ENCODE results near the gene BAD. TPM values are rescaled to one million over a fixed set of nuclear protein-coding genes. Genes with fewer than 3 reads are reported as not detected.

BAD gene
- total and polyA plus RNA-seq, 2 of the 13 experiments (the other 11 are each of a cell fraction or from before 2014, with no cell fraction given) = 17.9 to 28.5 TPM

DNA sequence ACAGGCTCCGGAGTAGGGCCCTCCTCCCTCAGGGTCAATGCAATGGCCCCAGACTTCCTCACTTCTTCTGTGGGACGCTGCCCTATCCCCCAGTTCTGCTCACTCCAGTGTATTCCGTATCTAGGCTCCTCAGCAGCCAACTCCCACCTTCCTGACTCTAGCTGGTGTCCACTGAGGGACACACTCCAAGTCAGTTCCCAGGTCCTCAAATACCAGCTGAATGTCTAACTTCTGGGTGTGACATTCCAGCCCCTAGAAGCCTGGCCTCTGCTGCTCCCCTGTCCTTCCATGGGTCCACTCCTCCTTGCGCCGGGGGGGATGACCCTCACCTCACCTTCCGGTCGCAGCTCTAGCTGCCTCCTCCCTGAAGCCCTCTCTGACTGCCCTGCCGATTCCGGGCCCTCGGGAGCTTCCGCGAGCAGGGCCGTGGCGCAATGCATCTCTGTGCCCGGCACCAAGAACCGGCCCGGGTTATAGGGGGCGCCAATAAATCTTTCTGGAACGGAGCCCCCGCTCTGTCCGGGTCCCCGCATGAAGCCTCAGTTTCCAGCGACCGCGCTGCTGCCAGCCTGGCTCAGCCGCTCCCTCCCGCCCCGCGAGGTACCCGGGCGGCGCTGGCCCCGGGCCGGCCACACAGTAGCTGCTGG is 15.4 kb downstream of the BAD start (continued):
- TF ChIP-seq KLF12 (CRISPR knock-in tag; IDR thresholded peaks at IDR 0.05; ENCODE audit: borderline replicate concordance) = no peak
- TF ChIP-seq ZSCAN30 (CRISPR knock-in tag; IDR thresholded peaks at IDR 0.05) = no peak
- TF ChIP-seq, protein P1, sequence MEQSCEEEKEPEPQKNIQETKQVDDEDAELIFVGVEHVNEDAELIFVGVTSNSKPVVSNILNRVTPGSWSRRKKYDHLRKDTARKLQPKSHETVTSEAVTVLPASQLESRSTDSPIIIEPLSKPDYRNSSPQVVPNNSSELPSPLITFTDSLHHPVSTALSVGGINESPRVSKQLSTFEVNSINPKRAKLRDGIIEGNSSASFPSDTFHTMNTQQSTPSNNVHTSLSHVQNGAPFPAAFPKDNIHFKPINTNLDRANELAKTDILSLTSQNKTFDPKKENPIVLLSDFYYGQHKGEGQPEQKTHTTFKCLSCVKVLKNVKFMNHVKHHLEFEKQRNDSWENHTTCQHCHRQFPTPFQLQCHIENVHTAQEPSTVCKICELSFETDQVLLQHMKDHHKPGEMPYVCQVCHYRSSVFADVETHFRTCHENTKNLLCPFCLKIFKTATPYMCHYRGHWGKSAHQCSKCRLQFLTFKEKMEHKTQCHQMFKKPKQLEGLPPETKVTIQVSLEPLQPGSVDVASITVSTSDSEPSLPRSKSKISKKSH (CRISPR knock-in tag; IDR thresholded peaks at IDR 0.05; ENCODE audit: borderline replicate concordance) = no peak
- TF ChIP-seq MBD4 (IDR thresholded peaks at IDR 0.05; ENCODE audit: borderline replicate concordance, low read length) = no peak
- TF ChIP-seq ZNF782 (CRISPR knock-in tag; IDR thresholded peaks at IDR 0.05; ENCODE audit: borderline replicate concordance) = 0 out of 2 replicates have a peak, but pooled peaks have one; percentile 68
- no peak for TF ChIP-seq ZNF7 (CRISPR knock-in tag; IDR thresholded peaks at IDR 0.05)
- TF ChIP-seq POLR2AphosphoS2 (IDR thresholded peaks at IDR 0.05; ENCODE audit: low read depth, low read length) = no peak
- TF ChIP-seq ZFP36 (IDR thresholded peaks at IDR 0.05; ENCODE audit: borderline replicate concordance, low read depth, low read length, partially characterized antibody) = peak; percentile 98
- no peak for TF ChIP-seq ZNF329 (CRISPR knock-in tag; IDR thresholded peaks at IDR 0.05; ENCODE audit: low read depth)
- TF ChIP-seq ZNF230 (CRISPR knock-in tag; IDR thresholded peaks at IDR 0.05) = no peak
- no peak for TF ChIP-seq ATM (IDR thresholded peaks at IDR 0.05; ENCODE audit: borderline replicate concordance)
- TF ChIP-seq, protein P2, sequence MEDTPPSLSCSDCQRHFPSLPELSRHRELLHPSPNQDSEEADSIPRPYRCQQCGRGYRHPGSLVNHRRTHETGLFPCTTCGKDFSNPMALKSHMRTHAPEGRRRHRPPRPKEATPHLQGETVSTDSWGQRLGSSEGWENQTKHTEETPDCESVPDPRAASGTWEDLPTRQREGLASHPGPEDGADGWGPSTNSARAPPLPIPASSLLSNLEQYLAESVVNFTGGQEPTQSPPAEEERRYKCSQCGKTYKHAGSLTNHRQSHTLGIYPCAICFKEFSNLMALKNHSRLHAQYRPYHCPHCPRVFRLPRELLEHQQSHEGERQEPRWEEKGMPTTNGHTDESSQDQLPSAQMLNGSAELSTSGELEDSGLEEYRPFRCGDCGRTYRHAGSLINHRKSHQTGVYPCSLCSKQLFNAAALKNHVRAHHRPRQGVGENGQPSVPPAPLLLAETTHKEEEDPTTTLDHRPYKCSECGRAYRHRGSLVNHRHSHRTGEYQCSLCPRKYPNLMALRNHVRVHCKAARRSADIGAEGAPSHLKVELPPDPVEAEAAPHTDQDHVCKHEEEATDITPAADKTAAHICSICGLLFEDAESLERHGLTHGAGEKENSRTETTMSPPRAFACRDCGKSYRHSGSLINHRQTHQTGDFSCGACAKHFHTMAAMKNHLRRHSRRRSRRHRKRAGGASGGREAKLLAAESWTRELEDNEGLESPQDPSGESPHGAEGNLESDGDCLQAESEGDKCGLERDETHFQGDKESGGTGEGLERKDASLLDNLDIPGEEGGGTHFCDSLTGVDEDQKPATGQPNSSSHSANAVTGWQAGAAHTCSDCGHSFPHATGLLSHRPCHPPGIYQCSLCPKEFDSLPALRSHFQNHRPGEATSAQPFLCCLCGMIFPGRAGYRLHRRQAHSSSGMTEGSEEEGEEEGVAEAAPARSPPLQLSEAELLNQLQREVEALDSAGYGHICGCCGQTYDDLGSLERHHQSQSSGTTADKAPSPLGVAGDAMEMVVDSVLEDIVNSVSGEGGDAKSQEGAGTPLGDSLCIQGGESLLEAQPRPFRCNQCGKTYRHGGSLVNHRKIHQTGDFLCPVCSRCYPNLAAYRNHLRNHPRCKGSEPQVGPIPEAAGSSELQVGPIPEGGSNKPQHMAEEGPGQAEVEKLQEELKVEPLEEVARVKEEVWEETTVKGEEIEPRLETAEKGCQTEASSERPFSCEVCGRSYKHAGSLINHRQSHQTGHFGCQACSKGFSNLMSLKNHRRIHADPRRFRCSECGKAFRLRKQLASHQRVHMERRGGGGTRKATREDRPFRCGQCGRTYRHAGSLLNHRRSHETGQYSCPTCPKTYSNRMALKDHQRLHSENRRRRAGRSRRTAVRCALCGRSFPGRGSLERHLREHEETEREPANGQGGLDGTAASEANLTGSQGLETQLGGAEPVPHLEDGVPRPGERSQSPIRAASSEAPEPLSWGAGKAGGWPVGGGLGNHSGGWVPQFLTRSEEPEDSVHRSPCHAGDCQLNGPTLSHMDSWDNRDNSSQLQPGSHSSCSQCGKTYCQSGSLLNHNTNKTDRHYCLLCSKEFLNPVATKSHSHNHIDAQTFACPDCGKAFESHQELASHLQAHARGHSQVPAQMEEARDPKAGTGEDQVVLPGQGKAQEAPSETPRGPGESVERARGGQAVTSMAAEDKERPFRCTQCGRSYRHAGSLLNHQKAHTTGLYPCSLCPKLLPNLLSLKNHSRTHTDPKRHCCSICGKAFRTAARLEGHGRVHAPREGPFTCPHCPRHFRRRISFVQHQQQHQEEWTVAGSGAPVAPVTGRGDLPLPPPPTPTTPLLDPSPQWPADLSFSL (CRISPR knock-in tag; IDR thresholded peaks at IDR 0.05) = no peak
- TF ChIP-seq STAG1 (CRISPR knock-in tag; IDR thresholded peaks at IDR 0.05) = no peak
- TF ChIP-seq, protein P3, sequence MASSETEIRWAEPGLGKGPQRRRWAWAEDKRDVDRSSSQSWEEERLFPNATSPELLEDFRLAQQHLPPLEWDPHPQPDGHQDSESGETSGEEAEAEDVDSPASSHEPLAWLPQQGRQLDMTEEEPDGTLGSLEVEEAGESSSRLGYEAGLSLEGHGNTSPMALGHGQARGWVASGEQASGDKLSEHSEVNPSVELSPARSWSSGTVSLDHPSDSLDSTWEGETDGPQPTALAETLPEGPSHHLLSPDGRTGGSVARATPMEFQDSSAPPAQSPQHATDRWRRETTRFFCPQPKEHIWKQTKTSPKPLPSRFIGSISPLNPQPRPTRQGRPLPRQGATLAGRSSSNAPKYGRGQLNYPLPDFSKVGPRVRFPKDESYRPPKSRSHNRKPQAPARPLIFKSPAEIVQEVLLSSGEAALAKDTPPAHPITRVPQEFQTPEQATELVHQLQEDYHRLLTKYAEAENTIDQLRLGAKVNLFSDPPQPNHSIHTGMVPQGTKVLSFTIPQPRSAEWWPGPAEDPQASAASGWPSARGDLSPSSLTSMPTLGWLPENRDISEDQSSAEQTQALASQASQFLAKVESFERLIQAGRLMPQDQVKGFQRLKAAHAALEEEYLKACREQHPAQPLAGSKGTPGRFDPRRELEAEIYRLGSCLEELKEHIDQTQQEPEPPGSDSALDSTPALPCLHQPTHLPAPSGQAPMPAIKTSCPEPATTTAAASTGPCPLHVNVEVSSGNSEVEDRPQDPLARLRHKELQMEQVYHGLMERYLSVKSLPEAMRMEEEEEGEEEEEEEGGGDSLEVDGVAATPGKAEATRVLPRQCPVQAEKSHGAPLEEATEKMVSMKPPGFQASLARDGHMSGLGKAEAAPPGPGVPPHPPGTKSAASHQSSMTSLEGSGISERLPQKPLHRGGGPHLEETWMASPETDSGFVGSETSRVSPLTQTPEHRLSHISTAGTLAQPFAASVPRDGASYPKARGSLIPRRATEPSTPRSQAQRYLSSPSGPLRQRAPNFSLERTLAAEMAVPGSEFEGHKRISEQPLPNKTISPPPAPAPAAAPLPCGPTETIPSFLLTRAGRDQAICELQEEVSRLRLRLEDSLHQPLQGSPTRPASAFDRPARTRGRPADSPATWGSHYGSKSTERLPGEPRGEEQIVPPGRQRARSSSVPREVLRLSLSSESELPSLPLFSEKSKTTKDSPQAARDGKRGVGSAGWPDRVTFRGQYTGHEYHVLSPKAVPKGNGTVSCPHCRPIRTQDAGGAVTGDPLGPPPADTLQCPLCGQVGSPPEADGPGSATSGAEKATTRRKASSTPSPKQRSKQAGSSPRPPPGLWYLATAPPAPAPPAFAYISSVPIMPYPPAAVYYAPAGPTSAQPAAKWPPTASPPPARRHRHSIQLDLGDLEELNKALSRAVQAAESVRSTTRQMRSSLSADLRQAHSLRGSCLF (CRISPR knock-in tag; IDR thresholded peaks at IDR 0.05; ENCODE audit: borderline replicate concordance) = no peak
- TF ChIP-seq, protein P4, sequence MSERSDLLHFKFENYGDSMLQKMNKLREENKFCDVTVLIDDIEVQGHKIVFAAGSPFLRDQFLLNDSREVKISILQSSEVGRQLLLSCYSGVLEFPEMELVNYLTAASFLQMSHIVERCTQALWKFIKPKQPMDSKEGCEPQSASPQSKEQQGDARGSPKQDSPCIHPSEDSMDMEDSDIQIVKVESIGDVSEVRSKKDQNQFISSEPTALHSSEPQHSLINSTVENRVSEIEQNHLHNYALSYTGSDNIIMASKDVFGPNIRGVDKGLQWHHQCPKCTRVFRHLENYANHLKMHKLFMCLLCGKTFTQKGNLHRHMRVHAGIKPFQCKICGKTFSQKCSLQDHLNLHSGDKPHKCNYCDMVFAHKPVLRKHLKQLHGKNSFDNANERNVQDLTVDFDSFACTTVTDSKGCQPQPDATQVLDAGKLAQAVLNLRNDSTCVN (CRISPR knock-in tag; IDR thresholded peaks at IDR 0.05; ENCODE audit: borderline replicate concordance) = no peak
